IMR-90 (cell line): ENCODE results near the gene CLIP3. TPM values are rescaled to one million over a fixed set of nuclear protein-coding genes. Genes with fewer than 3 reads are reported as not detected.
A peak's percentile ranks its signal among the peaks of the same experiment; 100 is the strongest.

Experiments used
- ATAC-seq: fragments of 200-7000 bp; cut with Tn5 transposase; 2 replicates; pipeline ENCODE4 v1.9.1; 2020; ENCODE audit warnings: low read depth, mild to moderate bottlenecking, moderate library complexity
- BruUV-seq: library from RNA; stranded (reverse); fragments of 400-500 nt; replicated peaks from 2 replicates; lab custom pipeline; 2021; lab: Mats Ljungman, UMichigan
- CTCF ChIA-PET: fragments of 300-600 bp; formaldehyde crosslinking; extraction: SDS; loops from one replicate; lab custom pipeline; 2021; ENCODE audit warnings: antibody characterized with exemption; lab: Yijun Ruan, JAX
- POLR2A ChIA-PET: fragments of 300-600 bp; sonication (Branson Sonifier 250); formaldehyde crosslinking; loops from one replicate; lab custom pipeline; 2022; ENCODE audit warnings: antibody characterized with exemption; ENCODE audit not compliant: unreplicated experiment; lab: Charles Lee
- DNase-seq: peaks from one replicate; pipeline ENCODE4 v3.0.0; 2013
- H2AFZ ChIP-seq: replicated peaks from 2 replicates; pipeline ENCODE3; 2013; ENCODE audit warnings: low read length, mild to moderate bottlenecking; ENCODE audit not compliant: poor library complexity
- H2AK5ac ChIP-seq: 2 replicates; pipeline ENCODE4 v1.6.1; 2013; ENCODE audit warnings: low read depth, low read length, inconsistent platforms
- H2AK9ac ChIP-seq: replicated peaks from 2 replicates; pipeline ENCODE3; 2013; ENCODE audit warnings: mild to moderate bottlenecking, low read depth, low read length, moderate library complexity; ENCODE audit not compliant: poor library complexity
- H2BK120ac ChIP-seq: 2 replicates; pipeline ENCODE4 v1.6.1; 2013; ENCODE audit warnings: low read depth, low read length, inconsistent platforms
- H2BK15ac ChIP-seq: 3 replicates; pipeline ENCODE4 v1.6.1; 2013; ENCODE audit warnings: low read depth, low read length, inconsistent platforms
- H2BK20ac ChIP-seq: 2 replicates; pipeline ENCODE4 v1.6.1; 2013; ENCODE audit warnings: low read depth, mild to moderate bottlenecking, inconsistent platforms, low read length, moderate library complexity
- H2BK5ac ChIP-seq: 2 replicates; pipeline ENCODE4 v1.6.1; 2013; ENCODE audit warnings: mild to moderate bottlenecking, low read depth, low read length, inconsistent platforms; ENCODE audit not compliant: poor library complexity, severe bottlenecking
- H3K14ac ChIP-seq: replicated peaks from 2 replicates; pipeline ENCODE4 v1.6.1; 2013; ENCODE audit warnings: low read depth, low read length, inconsistent platforms
- H3K18ac ChIP-seq: 2 replicates; pipeline ENCODE4 v1.6.1; 2013; ENCODE audit warnings: low read depth, low read length, control low read depth
- H3K23ac ChIP-seq: 2 replicates; pipeline ENCODE4 v1.6.1; 2013; ENCODE audit warnings: low read depth, low read length, inconsistent platforms
- H3K27ac ChIP-seq: 2 replicates; pipeline ENCODE4 v1.5.1; 2013; ENCODE audit warnings: mild to moderate bottlenecking, control low read depth, low read length; ENCODE audit not compliant: insufficient read depth
- H3K27me3 ChIP-seq: 2 replicates; pipeline ENCODE4 v1.6.1; 2013; ENCODE audit warnings: low read length; ENCODE audit not compliant: control insufficient read depth, insufficient read depth
- H3K36me3 ChIP-seq: 2 replicates; pipeline ENCODE4 v1.6.1; 2013; ENCODE audit warnings: low read length, mixed read lengths; ENCODE audit not compliant: control insufficient read depth, insufficient read depth
- H3K4ac ChIP-seq: 2 replicates; pipeline ENCODE4 v1.6.1; 2013; ENCODE audit warnings: low read depth, low read length, inconsistent platforms
- H3K4me1 ChIP-seq: 2 replicates; pipeline ENCODE4 v1.6.1; 2013; ENCODE audit warnings: low read length, mixed read lengths; ENCODE audit not compliant: control insufficient read depth, insufficient read depth
- H3K4me2 ChIP-seq: 2 replicates; pipeline ENCODE4 v1.6.1; 2013; ENCODE audit warnings: low read depth, mild to moderate bottlenecking, control low read depth, low read length, moderate library complexity
- H3K4me3 ChIP-seq: 2 replicates; pipeline ENCODE4 v1.5.1; 2013; ENCODE audit warnings: low read depth, mild to moderate bottlenecking, control low read depth, low read length, moderate library complexity; ENCODE audit not compliant: insufficient read depth
- H3K56ac ChIP-seq: 2 replicates; pipeline ENCODE4 v1.6.1; 2013; ENCODE audit warnings: low read length, inconsistent platforms; ENCODE audit not compliant: insufficient read depth; ENCODE audit errors: extremely low read depth
- H3K79me1 ChIP-seq, 2 experiments: 2 replicates each; pipeline ENCODE4 v1.6.1; 2013; ENCODE audit warnings: low read length in 2 of 2, inconsistent platforms in 1 of 2, low read depth in 1 of 2
- H3K9ac ChIP-seq: 2 replicates; pipeline ENCODE4 v1.6.1; 2013; ENCODE audit warnings: low read depth, low read length, control low read depth
- H3K9me1 ChIP-seq: 2 replicates; pipeline ENCODE4 v1.6.1; 2013; ENCODE audit warnings: low read length, inconsistent platforms; ENCODE audit not compliant: insufficient read depth
- H3K9me3 ChIP-seq: 2 replicates; pipeline ENCODE4 v1.6.1; 2013; ENCODE audit warnings: low read length; ENCODE audit not compliant: control insufficient read depth, insufficient read depth
- H4K20me1 ChIP-seq: 2 replicates; pipeline ENCODE4 v1.6.1; 2013; ENCODE audit warnings: low read length, inconsistent platforms; ENCODE audit not compliant: insufficient read depth
- H4K5ac ChIP-seq: 2 replicates; pipeline ENCODE4 v1.6.1; 2013; ENCODE audit warnings: mild to moderate bottlenecking, low read depth, low read length, control low read depth
- H4K8ac ChIP-seq, 2 experiments: 2 replicates each; pipeline ENCODE4 v1.6.1; 2013; ENCODE audit warnings: low read depth in 2 of 2, low read length in 2 of 2, control low read depth in 1 of 2, inconsistent platforms in 1 of 2
- H4K91ac ChIP-seq: 2 replicates; pipeline ENCODE4 v1.6.1; 2013; ENCODE audit warnings: low read depth, low read length, inconsistent platforms; ENCODE audit not compliant: insufficient read depth
- CEBPB ChIP-seq: IDR thresholded peaks from 2 replicates; pipeline ENCODE4 v1.6.1; 2012; ENCODE audit warnings: low read depth, low read length, improper control_type of control experiment
- MAZ ChIP-seq: IDR thresholded peaks from 2 replicates; pipeline ENCODE4 v1.6.1; 2012; ENCODE audit warnings: low read depth, mild to moderate bottlenecking, low read length, improper control_type of control experiment, moderate library complexity, borderline replicate concordance
- POLR2A ChIP-seq: IDR thresholded peaks from 2 replicates; pipeline ENCODE4 v1.6.1; 2012; ENCODE audit warnings: mild to moderate bottlenecking, low read depth, low read length
- WGBS, 2 experiments: methylation state at CpG; one replicate each; pipeline versions ENCODE4 v1.1.5 to v1.1.7; 2013; ENCODE audit warnings: missing lambda C conversion rate in 2 of 2; ENCODE audit not compliant: insufficient read length in 1 of 2; ENCODE audit errors: extremely low coverage in 2 of 2; 5-methylcytosine and 5-hydroxymethylcytosine counted together
- dilution Hi-C: fragments of 300-500 bp; cut with HindIII; formaldehyde crosslinking; loops from one replicate; pipeline ENCODE4 v1.14.3; 2018; ENCODE audit warnings: low sequenced_read_pairs; ENCODE audit not compliant: unreplicated experiment
- in situ Hi-C: fragments of 300-500 bp; cut with MboI; formaldehyde crosslinking; loops from 3 replicates; pipeline ENCODE4 v1.14.3; 2019; ENCODE audit warnings: low sequenced_read_pairs, inconsistent platforms, mixed read lengths
- intact Hi-C: fragments of 100-400 bp; cut with micrococcal nuclease; formaldehyde crosslinking; loops from 2 replicates; pipeline ENCODE4 v1.10.0; 2022
- polyA plus RNA-seq, 3 experiments: library from polyadenylated mRNA; depleted of rRNA; stranded (reverse); fragments of >200 nt; gene quantifications; 2 replicates each; pipeline ENCODE4 v1.2.3, GENCODE V29; 2012; ENCODE audit warnings: low replicate concordance in 1 of 3
- total RNA-seq: library from RNA; depleted of rRNA; stranded (reverse); fragments of >200 nt; gene quantifications from 2 replicates; pipeline ENCODE4 v1.2.3, GENCODE V29; 2012

Gene CLIP3
- total and polyA plus RNA-seq, 2 of the 4 experiments (the other 2 are of a cell fraction): 5.4 to 28.7 TPM

GRCh38 chr19:36041831-36042230, 9.2 kb upstream of the CLIP3 start:
- ATAC-seq: peak; percentile 97

More at GRCh38 chr19:36041831-36042230, 9.2 kb upstream of the CLIP3 start:
- peak; percentile 82 for DNase-seq
- BruUV-seq: no TSS peak
- H3K9me3 ChIP-seq: no peaks in the 10 kb centered on the region
- H2AK5ac ChIP-seq: peak overlapping the region; percentile 81; the same call in 1 of the 2 replicates
- no peaks in the 10 kb centered on the region; the same call in 1 of the 2 replicates for H3K9me1 ChIP-seq
- peak overlapping the region; percentile 79; the same call in 1 of the 2 replicates for H3K23ac ChIP-seq
- H2BK15ac ChIP-seq: peak overlapping the region; percentile 67; the same call in 2 of the 3 replicates
- peak overlapping the region; percentile 74; the same call in 1 of the 2 replicates for H3K27ac ChIP-seq
- H2AFZ ChIP-seq: peak overlapping the region; percentile 72
- H2AK9ac ChIP-seq: peak overlapping the region; percentile 91
- no peaks in the 10 kb centered on the region for H3K27me3 ChIP-seq
- in situ Hi-C loops: no loop called here
- peaks cover 9% of the 10 kb centered on the region for H3K4me1 ChIP-seq
- intact Hi-C loops: loop anchor here (1.0 kb wide), 1 partner anchor 12 kb away; the partner anchor contains the start of genes THAP8 and WDR62
- no peak for TF ChIP-seq POLR2A
- TF ChIP-seq CEBPB: peak; percentile 93
- TF ChIP-seq MAZ: peak; percentile 80; the same call in 1 of the 2 replicates
- H3K79me1 ChIP-seq: peaks cover 0 to 21% of the 10 kb centered on the region in 2 experiments; a peak in 3 of 4 replicates
- peaks cover 6% of the 10 kb centered on the region for H3K36me3 ChIP-seq
- H4K8ac ChIP-seq: peak overlapping the region; percentile 68 to 90
- H2BK120ac ChIP-seq: peak overlapping the region; percentile 89
- H4K5ac ChIP-seq: peak overlapping the region; percentile 78
- peak overlapping the region; percentile 37; the same call in 1 of the 2 replicates for H3K56ac ChIP-seq
- H4K91ac ChIP-seq: peak overlapping the region; percentile 87
- H2BK5ac ChIP-seq: peak overlapping the region; percentile 81
- H2BK20ac ChIP-seq: peak overlapping the region; percentile 75
- peak overlapping the region; percentile 35 for H3K4me2 ChIP-seq
- CTCF ChIA-PET: interaction anchor here (1.1 kb wide), 1 partner anchor 12 kb away, joined by 6 read pairs; no protein-coding TSS in a partner anchor
- H4K20me1 ChIP-seq: no peaks in the 10 kb centered on the region
- H3K14ac ChIP-seq: peak overlapping the region; percentile 77
- POLR2A ChIA-PET: no interaction called here
- dilution Hi-C loops: no loop called here
- peak overlapping the region; percentile 93 for H3K4ac ChIP-seq
- H3K18ac ChIP-seq: peak overlapping the region; percentile 75
- no peak overlapping the region for H3K4me3 ChIP-seq
- H3K9ac ChIP-seq: peak overlapping the region; percentile 18; the same call in 1 of the 2 replicates
- 17% methylated on average over 1 of the region's 3 CpGs; no CpG with 5 or more reads in 1 of the 2 experiments for WGBS, 2 experiments
